ENCODE data around the gene DIS3L2.
A peak's percentile ranks its signal among the peaks of the same experiment; 100 is the strongest.

GRCh38 chr2:232333361-232334135, 372.0 kb downstream of the DIS3L2 start:
- TF ChIP-seq CTCF (IDR thresholded peaks at IDR 0.05) (peak in 1 of 3 experiments; percentile 5), EP300 (IDR thresholded peaks at IDR 0.05) (no peak), POLR2AphosphoS5 (IDR thresholded peaks at IDR 0.05) (no peak)

Measured in esophagus muscularis mucosa (tissue), 4 donors.